HEK293 (cell line): ENCODE data around the gene MYO1B.

Experiments used
- CTCF ChIA-PET: fragments of 350-600 bp; formaldehyde crosslinking; extraction: SDS; loops from one replicate; lab custom pipeline; 2021; ENCODE audit warnings: antibody characterized with exemption; lab: Yijun Ruan, JAX
- POLR2A ChIA-PET: fragments of 300-600 bp; formaldehyde crosslinking; extraction: SDS; loops from one replicate; lab custom pipeline; 2020; ENCODE audit warnings: antibody characterized with exemption, inconsistent platforms; lab: Yijun Ruan, JAX
- H3K27ac ChIP-seq: fragments of 200-500 bp; sonication (Bioruptor generic); 2 replicates; pipeline ENCODE4 v1.5.1; 2014; ENCODE audit warnings: low read depth, low read length, control low read depth, inconsistent platforms; ENCODE audit errors: extremely low read depth
- H3K36me3 ChIP-seq, 2 experiments: fragments of 200-500 bp in 1 of 2; sonication (Bioruptor generic) in 1 of 2; 1 replicate in 1 of 2; 2 replicates in 1 of 2; pipeline ENCODE4 v1.5.1; 2014 to 2017; ENCODE audit warnings: inconsistent platforms in 2 of 2, low read length in 2 of 2; ENCODE audit not compliant: control insufficient read depth in 2 of 2, insufficient read depth in 1 of 2
- H3K4me1 ChIP-seq: fragments of 200-500 bp; sonication (Bioruptor generic); 2 replicates; pipeline ENCODE4 v1.5.1; 2014; ENCODE audit warnings: mild to moderate bottlenecking, low read length, inconsistent platforms; ENCODE audit not compliant: control insufficient read depth, insufficient read depth
- H3K4me3 ChIP-seq: 2 replicates; pipeline ENCODE4 v1.5.1; 2011; ENCODE audit warnings: low read depth, mild to moderate bottlenecking, control low read depth, low read length, moderate library complexity
- H3K9me3 ChIP-seq: fragments of 200-500 bp; sonication (Bioruptor generic); 2 replicates; pipeline ENCODE4 v1.5.1; 2014; ENCODE audit warnings: low read depth, low read length, inconsistent platforms; ENCODE audit not compliant: control insufficient read depth, insufficient read depth
- GLIS2 ChIP-seq: fragments of 450-650 bp; formaldehyde crosslinking; IDR thresholded peaks from 2 replicates; pipeline ENCODE4 v1.5.1; 2016; ENCODE audit warnings: missing biosample characterization, missing genetic modification characterization
- KLF1 ChIP-seq: fragments of 450-650 bp; formaldehyde crosslinking; IDR thresholded peaks from 2 replicates; pipeline ENCODE4 v1.5.1; 2016; ENCODE audit warnings: missing biosample characterization, missing genetic modification characterization
- SCRT1 ChIP-seq: fragments of 450-650 bp; formaldehyde crosslinking; IDR thresholded peaks from 2 replicates; pipeline ENCODE4 v1.5.1; 2016; ENCODE audit warnings: missing biosample characterization, missing genetic modification characterization, borderline replicate concordance
- SP2 ChIP-seq: fragments of 450-650 bp; formaldehyde crosslinking; IDR thresholded peaks from 2 replicates; pipeline ENCODE4 v1.5.1; 2016; ENCODE audit warnings: missing biosample characterization, missing genetic modification characterization
- ZBTB20 ChIP-seq: fragments of 450-650 bp; formaldehyde crosslinking; IDR thresholded peaks from 2 replicates; pipeline ENCODE4 v1.5.1; 2016; ENCODE audit warnings: missing biosample characterization, missing genetic modification characterization
- ZNF10 ChIP-seq: fragments of 450-650 bp; formaldehyde crosslinking; IDR thresholded peaks from 2 replicates; pipeline ENCODE4 v1.5.1; 2017; ENCODE audit warnings: missing biosample characterization, missing genetic modification characterization
- ZNF132 ChIP-seq: fragments of 450-650 bp; formaldehyde crosslinking; IDR thresholded peaks from 2 replicates; pipeline ENCODE4 v1.5.1; 2017; ENCODE audit warnings: missing biosample characterization, missing genetic modification characterization, borderline replicate concordance
- ZNF133 ChIP-seq: fragments of 450-650 bp; formaldehyde crosslinking; IDR thresholded peaks from 2 replicates; pipeline ENCODE4 v1.5.1; 2016; ENCODE audit warnings: missing biosample characterization, missing genetic modification characterization
- ZNF140 ChIP-seq: fragments of 450-650 bp; formaldehyde crosslinking; IDR thresholded peaks from 2 replicates; pipeline ENCODE4 v1.5.1; 2016; ENCODE audit warnings: missing biosample characterization, missing genetic modification characterization
- ZNF16 ChIP-seq: fragments of 450-650 bp; formaldehyde crosslinking; IDR thresholded peaks from 2 replicates; pipeline ENCODE4 v1.5.1; 2016; ENCODE audit warnings: low read depth, missing biosample characterization, missing genetic modification characterization
- ZNF335 ChIP-seq: fragments of 450-650 bp; formaldehyde crosslinking; conservative IDR thresholded peaks from 2 replicates; pipeline ENCODE4 v1.5.1; 2016; ENCODE audit warnings: missing biosample characterization, missing genetic modification characterization
- ZNF350 ChIP-seq: fragments of 450-650 bp; formaldehyde crosslinking; IDR thresholded peaks from 2 replicates; pipeline ENCODE4 v1.5.0; 2017; ENCODE audit warnings: missing biosample characterization, mild to moderate bottlenecking, missing genetic modification characterization
- ZNF423 ChIP-seq: fragments of 450-650 bp; formaldehyde crosslinking; IDR thresholded peaks from 2 replicates; pipeline ENCODE4 v1.5.1; 2016; ENCODE audit warnings: missing biosample characterization, missing genetic modification characterization
- ZNF48 ChIP-seq: fragments of 450-650 bp; formaldehyde crosslinking; IDR thresholded peaks from 2 replicates; pipeline ENCODE4 v1.5.1; 2016; ENCODE audit warnings: missing biosample characterization, missing genetic modification characterization
- ZNF529 ChIP-seq: fragments of 450-650 bp; formaldehyde crosslinking; IDR thresholded peaks from 2 replicates; pipeline ENCODE4 v1.5.1; 2017; ENCODE audit warnings: missing genetic modification characterization, missing biosample characterization; ENCODE audit not compliant: insufficient replicate concordance
- ZNF621 ChIP-seq: fragments of 450-650 bp; formaldehyde crosslinking; IDR thresholded peaks from 2 replicates; pipeline ENCODE4 v1.5.1; 2017; ENCODE audit warnings: missing biosample characterization, missing genetic modification characterization
- ZNF707 ChIP-seq: fragments of 450-650 bp; formaldehyde crosslinking; IDR thresholded peaks from 2 replicates; pipeline ENCODE4 v1.5.1; 2016; ENCODE audit warnings: missing biosample characterization, missing genetic modification characterization
- ZNF792 ChIP-seq: fragments of 450-650 bp; formaldehyde crosslinking; IDR thresholded peaks from 2 replicates; pipeline ENCODE4 v1.5.1; 2016; ENCODE audit warnings: missing biosample characterization, missing genetic modification characterization
- ZSCAN16 ChIP-seq: fragments of 450-650 bp; formaldehyde crosslinking; IDR thresholded peaks from 2 replicates; pipeline ENCODE4 v1.5.1; 2016; ENCODE audit warnings: missing biosample characterization, missing genetic modification characterization
- TF ChIP-seq, protein P1 (sequence below): fragments of 450-650 bp; formaldehyde crosslinking; IDR thresholded peaks from 2 replicates; pipeline ENCODE4 v1.5.1; 2016; ENCODE audit warnings: missing biosample characterization, missing genetic modification characterization
- TF ChIP-seq, protein P2 (sequence below): fragments of 450-650 bp; formaldehyde crosslinking; IDR thresholded peaks from 2 replicates; pipeline ENCODE4 v1.5.1; 2016; ENCODE audit warnings: missing biosample characterization, missing genetic modification characterization
- TF ChIP-seq, protein P3 (sequence below): fragments of 450-650 bp; formaldehyde crosslinking; IDR thresholded peaks from 2 replicates; pipeline ENCODE4 v1.5.1; 2016; ENCODE audit warnings: missing biosample characterization, missing genetic modification characterization
- TF ChIP-seq, protein P4 (sequence below): fragments of 450-650 bp; formaldehyde crosslinking; IDR thresholded peaks from 2 replicates; pipeline ENCODE4 v1.5.1; 2016; ENCODE audit warnings: missing biosample characterization, missing genetic modification characterization
- TF ChIP-seq, protein P5 (sequence below): fragments of 450-650 bp; formaldehyde crosslinking; IDR thresholded peaks from 2 replicates; pipeline ENCODE4 v1.5.1; 2016; ENCODE audit warnings: missing biosample characterization, missing genetic modification characterization

MYO1B gene

DNA sequence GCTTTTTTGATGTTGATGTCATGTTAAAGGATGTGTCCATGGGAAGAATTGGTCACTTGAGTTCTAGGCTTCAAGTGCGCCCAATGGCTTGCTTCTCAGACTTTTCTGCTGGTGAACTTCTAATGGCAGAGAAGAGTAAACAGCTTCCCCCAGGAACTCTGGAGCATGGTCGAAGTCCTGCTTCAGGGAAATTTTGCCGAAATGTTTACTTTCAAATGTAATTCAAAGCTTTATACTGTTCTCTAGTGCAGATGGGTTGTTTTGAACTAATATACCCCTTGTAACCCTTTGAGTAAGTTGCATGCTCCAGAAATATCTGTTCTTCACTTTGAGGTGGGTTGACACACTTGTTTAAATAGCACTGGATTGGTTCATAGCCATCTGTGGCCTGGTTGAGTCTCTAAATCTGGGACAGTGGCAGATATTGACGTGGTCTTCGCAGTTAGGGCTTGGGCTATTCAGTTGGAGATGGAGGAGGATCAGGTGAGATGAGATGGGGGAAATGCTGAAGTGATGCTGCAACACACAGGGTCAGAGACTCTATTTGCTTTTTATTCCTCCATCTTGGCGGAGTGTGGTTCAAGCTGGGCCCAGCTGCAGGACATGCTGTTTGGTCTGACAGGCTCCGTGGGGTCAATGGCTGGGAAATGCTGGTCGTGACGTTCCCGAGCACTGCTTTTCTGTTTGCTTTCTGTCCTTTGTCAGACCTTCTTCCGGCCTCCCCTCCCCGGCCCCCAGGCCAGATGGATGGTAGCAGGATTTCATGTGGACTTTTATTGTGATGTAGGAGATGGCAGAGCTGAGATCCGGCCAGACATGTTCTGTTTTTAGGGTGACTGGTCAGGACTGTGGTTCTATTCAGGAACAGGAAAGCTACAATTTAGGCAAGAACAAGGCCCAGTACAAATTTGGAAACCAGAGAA, 35.9 kb downstream of the MYO1B start:
- POLR2A ChIA-PET, result no interaction called here
- CTCF ChIA-PET, result interaction anchor here (0.6 kb wide), 1 partner anchor 222 kb away, joined by 3 read pairs; no protein-coding TSS in a partner anchor
- H3K36me3 ChIP-seq, result peaks cover 0 to 21% of the 10 kb centered on the region in 2 experiments; a peak in 1 of 3 replicates

DNA sequence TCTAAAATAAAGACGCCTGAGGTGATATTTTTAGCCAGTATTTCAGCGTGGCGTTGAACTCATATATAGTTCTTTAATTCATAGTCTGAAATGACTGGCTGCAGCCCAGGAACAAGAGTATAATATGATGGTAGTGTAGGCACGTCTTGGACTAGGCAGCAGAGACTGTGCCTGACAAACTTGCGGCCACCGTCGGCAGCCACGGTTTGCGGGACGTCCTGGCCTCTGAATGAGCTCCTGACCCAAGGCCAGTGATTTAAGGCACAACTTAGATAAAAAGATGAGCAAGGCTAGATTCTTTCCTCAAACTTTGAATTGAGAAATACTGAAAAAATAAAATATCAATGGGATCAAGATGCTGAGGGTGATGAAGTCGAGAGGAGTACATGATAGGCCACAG, 40.0 kb downstream of the MYO1B start:
- TF ChIP-seq ZNF140 (tag by site-specific recombination) (no peak), ZNF10 (tag by site-specific recombination) (no peak), KLF1 (tag by site-specific recombination) (no peak), SP2 (tag by site-specific recombination) (no peak), ZNF133 (tag by site-specific recombination) (no peak), ZSCAN16 (tag by site-specific recombination) (no peak), ZNF621 (tag by site-specific recombination) (no peak), ZNF792 (tag by site-specific recombination) (no peak)
- POLR2A ChIA-PET, result no interaction called here
- CTCF ChIA-PET, result no interaction called here
- peaks cover 0 to 11% of the 10 kb centered on the region in 2 experiments; a peak in 1 of 3 replicates for H3K36me3 ChIP-seq
- no peak overlapping the region for H3K4me3 ChIP-seq
- H3K27ac ChIP-seq, result no peak overlapping the region
- H3K4me1 ChIP-seq, result no peaks in the 10 kb centered on the region
- no peaks in the 10 kb centered on the region for H3K9me3 ChIP-seq

More for the DNA sequence above, 35.9 kb downstream of the MYO1B start:
- H3K4me1 ChIP-seq, result no peaks in the 10 kb centered on the region
- no peaks in the 10 kb centered on the region for H3K9me3 ChIP-seq
- H3K4me3 ChIP-seq, result no peak overlapping the region
- no peak for TF ChIP-seq ZNF423 (tag by site-specific recombination)
- no peak for TF ChIP-seq ZBTB20 (tag by site-specific recombination)
- TF ChIP-seq, protein P1, sequence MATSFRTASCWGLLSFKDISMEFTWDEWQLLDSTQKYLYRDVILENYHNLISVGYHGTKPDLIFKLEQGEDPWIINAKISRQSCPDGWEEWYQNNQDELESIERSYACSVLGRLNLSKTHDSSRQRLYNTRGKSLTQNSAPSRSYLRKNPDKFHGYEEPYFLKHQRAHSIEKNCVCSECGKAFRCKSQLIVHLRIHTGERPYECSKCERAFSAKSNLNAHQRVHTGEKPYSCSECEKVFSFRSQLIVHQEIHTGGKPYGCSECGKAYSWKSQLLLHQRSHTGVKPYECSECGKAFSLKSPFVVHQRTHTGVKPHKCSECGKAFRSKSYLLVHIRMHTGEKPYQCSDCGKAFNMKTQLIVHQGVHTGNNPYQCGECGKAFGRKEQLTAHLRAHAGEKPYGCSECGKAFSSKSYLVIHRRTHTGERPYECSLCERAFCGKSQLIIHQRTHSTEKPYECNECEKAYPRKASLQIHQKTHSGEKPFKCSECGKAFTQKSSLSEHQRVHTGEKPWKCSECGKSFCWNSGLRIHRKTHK, result no peak
- no peak for TF ChIP-seq ZNF335 (tag by site-specific recombination)
- TF ChIP-seq, protein P2, sequence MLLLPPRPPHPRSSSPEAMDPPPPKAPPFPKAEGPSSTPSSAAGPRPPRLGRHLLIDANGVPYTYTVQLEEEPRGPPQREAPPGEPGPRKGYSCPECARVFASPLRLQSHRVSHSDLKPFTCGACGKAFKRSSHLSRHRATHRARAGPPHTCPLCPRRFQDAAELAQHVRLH (tag by site-specific recombination), result no peak
- no peak for TF ChIP-seq ZNF707 (tag by site-specific recombination)
- TF ChIP-seq, protein P3, sequence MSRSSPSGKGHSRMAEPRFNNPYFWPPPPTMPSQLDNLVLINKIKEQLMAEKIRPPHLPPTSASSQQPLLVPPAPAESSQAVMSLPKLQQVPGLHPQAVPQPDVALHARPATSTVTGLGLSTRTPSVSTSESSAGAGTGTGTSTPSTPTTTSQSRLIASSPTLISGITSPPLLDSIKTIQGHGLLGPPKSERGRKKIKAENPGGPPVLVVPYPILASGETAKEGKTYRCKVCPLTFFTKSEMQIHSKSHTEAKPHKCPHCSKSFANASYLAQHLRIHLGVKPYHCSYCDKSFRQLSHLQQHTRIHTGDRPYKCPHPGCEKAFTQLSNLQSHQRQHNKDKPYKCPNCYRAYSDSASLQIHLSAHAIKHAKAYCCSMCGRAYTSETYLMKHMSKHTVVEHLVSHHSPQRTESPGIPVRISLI (tag by site-specific recombination), result no peak
- no peak for TF ChIP-seq ZNF140 (tag by site-specific recombination)
- TF ChIP-seq GLIS2 (tag by site-specific recombination), result no peak
- TF ChIP-seq, protein P4, sequence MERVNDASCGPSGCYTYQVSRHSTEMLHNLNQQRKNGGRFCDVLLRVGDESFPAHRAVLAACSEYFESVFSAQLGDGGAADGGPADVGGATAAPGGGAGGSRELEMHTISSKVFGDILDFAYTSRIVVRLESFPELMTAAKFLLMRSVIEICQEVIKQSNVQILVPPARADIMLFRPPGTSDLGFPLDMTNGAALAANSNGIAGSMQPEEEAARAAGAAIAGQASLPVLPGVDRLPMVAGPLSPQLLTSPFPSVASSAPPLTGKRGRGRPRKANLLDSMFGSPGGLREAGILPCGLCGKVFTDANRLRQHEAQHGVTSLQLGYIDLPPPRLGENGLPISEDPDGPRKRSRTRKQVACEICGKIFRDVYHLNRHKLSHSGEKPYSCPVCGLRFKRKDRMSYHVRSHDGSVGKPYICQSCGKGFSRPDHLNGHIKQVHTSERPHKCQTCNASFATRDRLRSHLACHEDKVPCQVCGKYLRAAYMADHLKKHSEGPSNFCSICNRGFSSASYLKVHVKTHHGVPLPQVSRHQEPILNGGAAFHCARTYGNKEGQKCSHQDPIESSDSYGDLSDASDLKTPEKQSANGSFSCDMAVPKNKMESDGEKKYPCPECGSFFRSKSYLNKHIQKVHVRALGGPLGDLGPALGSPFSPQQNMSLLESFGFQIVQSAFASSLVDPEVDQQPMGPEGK (tag by site-specific recombination), result no peak
- no peak for TF ChIP-seq ZNF529 (tag by site-specific recombination)
- no peak for TF ChIP-seq ZNF48 (tag by site-specific recombination)
- TF ChIP-seq ZNF350, result no peak
- TF ChIP-seq ZNF132 (tag by site-specific recombination), result no peak
- TF ChIP-seq SCRT1 (tag by site-specific recombination), result no peak
- TF ChIP-seq, protein P5, sequence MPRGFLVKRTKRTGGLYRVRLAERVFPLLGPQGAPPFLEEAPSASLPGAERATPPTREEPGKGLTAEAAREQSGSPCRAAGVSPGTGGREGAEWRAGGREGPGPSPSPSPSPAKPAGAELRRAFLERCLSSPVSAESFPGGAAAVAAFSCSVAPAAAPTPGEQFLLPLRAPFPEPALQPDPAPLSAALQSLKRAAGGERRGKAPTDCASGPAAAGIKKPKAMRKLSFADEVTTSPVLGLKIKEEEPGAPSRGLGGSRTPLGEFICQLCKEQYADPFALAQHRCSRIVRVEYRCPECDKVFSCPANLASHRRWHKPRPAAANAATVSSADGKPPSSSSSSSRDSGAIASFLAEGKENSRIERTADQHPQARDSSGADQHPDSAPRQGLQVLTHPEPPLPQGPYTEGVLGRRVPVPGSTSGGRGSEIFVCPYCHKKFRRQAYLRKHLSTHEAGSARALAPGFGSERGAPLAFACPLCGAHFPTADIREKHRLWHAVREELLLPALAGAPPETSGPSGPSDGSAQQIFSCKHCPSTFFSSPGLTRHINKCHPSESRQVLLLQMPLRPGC (tag by site-specific recombination), result no peak
- TF ChIP-seq ZNF16 (tag by site-specific recombination), result no peak
- no peak overlapping the region for H3K27ac ChIP-seq
